GM18867 (cell line): ENCODE results near the gene ARHGAP29.

Experiments used
- ATAC-seq: cut with Tn5 transposase; IDR thresholded peaks from one replicate; pipeline ENCODE4 v1.9.1; 2021; ENCODE audit warnings: mild to moderate bottlenecking, moderate library complexity; ENCODE audit not compliant: unreplicated experiment

The ARHGAP29 gene

GRCh38 chr1:94236630-94237290 is 624 bp downstream of the ARHGAP29 start:
- peak; percentile 23 for ATAC-seq

DNA sequence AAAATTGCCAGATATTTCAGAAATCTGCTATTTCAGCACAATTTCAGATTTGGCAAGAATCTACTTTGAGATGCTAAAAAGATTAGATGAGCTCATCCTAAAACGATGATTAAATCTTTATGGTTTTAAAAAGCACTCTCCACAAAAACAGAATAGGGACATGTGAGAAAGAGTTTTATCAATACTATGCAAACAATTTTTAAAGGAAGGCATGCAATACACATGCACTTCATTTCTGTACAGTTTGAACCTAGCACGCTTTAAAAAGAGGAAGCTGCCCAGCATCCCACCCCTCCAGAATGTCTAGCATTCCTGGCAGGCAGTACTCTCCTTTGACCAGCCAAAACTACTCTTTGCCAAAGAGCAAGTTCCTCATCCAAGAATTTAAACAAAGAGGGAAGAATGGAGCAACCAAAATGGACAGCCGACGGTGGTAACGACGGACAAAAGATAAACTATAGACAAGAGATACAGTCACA is 1.3 kb downstream of the ARHGAP29 start:
- ATAC-seq, result no peak

GRCh38 chr1:94235189-94236012 is 2.0 kb downstream of the ARHGAP29 start:
- no peak for ATAC-seq

DNA sequence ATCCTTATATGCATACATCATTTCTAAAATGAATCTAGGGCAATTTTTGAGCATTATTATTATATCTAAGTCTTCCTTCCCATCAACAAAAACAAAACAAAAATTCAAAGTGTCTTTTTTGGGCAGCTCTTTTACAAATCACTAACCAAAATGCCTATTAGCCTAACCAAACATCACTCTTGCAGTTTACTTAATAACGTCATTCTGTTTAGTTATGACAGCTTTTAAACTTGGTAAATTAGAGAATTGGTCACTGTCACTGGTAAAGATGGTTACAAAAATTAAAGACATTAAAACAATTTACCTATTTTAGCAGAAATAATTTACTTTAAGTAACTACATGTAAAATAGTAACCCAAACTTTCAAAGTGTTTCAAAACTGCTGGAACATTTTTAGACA is 2.8 kb downstream of the ARHGAP29 start:
- ATAC-seq, result no peak

DNA sequence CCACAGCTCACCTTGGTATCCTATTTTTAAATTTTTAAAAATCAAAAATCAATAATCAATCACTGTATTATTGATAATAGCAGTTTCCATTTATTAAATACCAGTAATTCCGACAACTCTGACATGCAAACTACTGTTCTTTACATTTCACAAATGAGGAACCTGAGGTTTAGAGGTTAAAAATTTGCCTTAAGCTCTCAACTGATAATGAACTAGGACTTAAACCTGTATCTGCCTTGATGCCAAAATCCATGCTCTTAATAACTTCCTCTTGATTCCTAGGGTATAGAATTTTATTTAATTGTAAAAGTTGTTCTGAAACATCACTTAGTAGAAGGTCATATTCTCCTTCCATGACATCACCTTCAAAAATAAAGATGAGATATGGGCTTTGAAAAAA is 5.6 kb downstream of the ARHGAP29 start:
- no peak for ATAC-seq

DNA sequence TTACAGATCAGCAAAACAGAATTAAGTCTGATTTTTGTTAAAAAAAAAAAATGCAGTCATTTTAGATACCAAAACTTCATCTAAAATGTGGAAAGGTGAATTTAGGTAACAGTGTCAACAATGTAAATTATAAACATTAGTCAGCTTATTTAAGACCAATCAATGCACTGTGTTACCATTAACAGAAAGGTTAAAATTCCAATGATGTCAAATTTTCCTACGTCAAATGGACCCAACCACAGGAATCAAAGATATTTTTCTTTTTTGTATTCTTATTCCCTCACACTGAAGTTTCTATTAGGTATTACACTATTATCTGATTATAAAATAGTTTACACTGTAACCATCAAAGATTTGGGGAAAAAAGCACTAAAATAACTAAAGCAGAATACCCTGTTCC is 6.5 kb downstream of the ARHGAP29 start:
- ATAC-seq, result no peak

DNA sequence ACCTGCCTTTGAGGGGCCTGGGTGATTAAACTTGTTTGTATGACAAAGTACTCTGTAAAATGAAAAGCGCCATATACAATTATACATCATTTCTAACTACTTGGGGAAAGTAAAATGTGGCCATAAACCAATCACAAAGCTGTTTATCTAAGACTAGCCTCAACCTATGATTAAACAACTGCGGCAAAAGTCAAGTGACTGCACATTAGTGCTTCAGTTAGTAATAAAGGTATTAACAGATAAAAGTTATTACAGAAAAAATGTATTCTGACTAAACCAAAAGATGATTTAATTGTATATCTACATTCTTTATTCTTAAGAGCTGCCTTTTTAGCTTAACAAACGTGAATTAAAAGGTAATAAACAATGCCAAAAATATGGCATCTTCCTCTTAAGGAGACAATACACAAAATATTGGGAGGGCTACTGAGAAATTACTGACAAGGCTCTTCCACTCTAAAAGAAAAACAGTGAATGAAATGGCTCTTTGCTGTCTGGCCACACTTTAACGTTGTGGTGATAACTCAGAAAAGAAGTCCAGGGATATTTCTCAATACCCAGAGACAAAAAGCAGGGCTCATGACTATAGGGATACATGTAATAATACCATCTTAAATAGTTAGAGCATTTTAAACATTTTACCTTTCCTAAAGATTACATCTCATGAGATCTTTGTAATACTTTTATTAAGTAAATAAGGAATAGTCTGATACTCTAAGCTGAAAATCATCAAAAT is 8.6 kb downstream of the ARHGAP29 start:
- ATAC-seq, result no peak

DNA sequence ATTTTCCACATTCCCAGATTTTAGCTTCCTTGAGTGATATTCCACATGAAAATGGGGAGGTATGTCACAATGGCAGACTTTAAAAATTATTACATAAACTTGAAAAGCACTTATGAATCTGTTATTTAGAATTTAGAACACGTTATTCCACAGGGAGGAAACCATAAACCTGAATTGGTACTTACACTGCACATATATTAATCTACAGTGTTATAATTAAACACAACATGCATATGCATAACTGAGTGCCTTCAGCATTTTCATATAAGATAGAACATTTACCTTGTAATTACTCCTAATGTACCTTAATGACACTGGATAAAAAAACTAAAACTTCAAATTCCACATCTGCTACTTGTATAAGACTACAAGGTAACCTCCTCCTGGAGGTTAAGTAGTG is 9.8 kb downstream of the ARHGAP29 start:
- ATAC-seq, result no peak

- ATAC-seq, result no peak
Measured at GRCh38 chr1:94225845-94226244, 11.5 kb downstream of the ARHGAP29 start.

- no peak for ATAC-seq
Measured at GRCh38 chr1:94218332-94218731, 19.1 kb downstream of the ARHGAP29 start.

GRCh38 chr1:94215955-94216354 is 21.4 kb downstream of the ARHGAP29 start:
- ATAC-seq, result no peak

GRCh38 chr1:94209982-94210381 is 27.4 kb downstream of the ARHGAP29 start:
- no peak for ATAC-seq

- no peak for ATAC-seq
Measured at GRCh38 chr1:94209425-94209824, 28.0 kb downstream of the ARHGAP29 start.

DNA sequence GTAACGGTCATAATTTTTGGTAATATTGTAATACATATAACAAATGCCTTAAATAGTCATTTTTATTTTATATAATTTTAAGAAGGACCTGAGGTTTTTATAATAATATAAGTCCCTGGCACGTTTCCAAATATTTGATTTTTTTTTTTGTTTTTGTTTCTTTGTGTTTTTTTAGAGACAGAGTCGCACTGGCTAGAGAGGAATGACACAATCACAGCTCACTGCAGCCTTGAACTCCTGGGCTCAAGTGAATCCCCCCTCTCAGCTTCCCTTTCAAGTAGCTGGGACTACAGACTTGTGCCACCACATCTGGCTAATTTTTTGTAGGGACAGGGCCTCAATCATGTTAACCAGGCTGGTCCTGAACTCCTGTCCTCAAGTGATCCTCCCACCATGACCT is 29.7 kb downstream of the ARHGAP29 start:
- no peak for ATAC-seq

DNA sequence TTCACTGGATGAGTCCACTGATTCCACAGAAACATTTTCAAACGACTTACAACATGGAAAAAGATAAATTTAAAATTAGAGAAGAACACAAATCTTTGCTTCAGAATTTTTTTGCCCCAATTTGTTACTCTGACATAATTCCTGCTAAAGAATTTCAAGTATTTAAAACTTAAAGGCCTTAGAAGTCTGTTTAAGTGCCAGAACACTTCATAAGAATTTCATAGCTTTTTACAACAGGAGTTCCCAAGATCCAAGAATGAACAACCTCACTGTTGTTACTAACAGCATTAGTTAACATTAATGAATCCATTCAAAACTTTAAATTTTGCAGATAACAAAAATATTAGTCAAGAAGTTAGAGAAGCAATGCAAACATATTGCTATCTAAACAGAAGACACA is 31.7 kb downstream of the ARHGAP29 start:
- no peak for ATAC-seq

- ATAC-seq, result no peak
Measured at GRCh38 chr1:94202241-94202640, 35.1 kb downstream of the ARHGAP29 start.

DNA sequence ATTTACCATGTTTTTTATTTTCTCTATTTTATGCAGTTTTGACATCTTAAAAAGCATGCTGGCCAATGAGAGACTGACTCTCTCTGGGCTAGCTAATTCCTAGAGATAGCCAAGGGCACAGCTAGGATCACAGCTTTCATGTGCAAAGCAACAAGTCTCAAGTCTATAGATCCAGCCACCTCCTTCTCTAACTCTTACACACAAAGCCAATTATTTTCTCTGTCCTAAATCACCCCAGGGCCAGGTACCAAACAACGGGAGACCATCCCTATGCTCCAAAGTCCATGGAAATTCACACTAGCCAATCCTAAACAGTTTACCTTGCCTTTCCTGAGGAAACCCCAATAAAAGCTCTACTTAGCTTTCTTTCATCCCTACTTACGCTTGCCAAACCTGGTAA is 38.0 kb downstream of the ARHGAP29 start:
- no peak for ATAC-seq

GRCh38 chr1:94194079-94194865 is 43.1 kb downstream of the ARHGAP29 start:
- no peak for ATAC-seq

DNA sequence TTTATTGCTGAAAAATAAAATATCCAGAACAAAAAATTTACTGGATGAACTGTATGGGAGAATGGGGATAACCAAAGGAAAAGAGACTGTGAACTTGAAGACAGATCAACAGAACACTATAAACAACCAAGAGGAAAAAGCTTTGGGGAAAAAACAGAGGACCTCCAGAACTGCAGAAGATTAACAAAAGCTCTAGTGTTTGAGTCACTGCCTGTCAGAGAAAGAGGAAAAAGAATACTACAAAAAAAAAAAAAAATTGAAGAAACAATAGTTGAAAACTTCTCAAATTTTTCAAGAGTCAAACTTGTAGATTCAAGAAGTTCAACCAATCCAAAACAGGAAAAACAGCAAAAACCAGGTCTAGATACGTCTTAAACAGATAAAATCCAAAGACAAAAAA is 44.3 kb downstream of the ARHGAP29 start:
- no peak for ATAC-seq

DNA sequence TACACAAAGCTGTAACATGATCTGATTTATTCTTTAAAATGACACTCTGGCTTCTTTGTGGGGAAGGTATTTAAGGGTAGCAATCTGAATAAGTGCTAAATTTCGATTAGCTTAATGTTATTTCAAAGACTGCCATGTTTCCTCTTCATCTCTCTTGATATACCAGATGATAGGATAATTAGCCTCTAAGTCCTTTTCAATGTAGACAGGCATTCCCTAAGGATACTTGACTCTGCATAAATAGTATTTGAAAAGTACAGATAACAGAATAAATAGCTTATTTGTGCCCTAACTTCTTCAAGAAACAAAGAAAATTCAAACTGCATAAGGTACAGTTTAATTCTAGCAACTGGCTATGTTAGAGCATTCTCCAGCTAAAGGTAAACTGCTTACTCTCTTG is 46.2 kb downstream of the ARHGAP29 start:
- ATAC-seq, result no peak

DNA sequence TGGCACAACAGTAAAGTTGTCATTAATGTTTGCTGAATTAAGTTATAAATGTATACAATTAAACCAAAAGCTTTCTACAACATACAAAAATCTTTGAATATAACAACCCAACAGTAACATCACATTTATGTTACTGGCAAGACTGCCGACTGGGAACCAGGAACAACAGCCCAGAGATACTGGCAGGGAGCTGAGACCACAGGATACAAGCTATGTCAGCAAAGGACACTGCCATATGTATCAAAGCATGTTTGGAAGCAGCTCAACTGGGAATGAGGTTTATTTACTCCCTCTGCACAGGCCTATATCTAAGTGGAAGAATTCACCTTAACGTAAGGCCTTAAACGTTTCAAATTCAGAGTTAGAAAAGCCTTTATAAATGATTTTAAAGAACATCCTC is 50.4 kb downstream of the ARHGAP29 start:
- no peak for ATAC-seq
